HG03354 (cell line): ENCODE data around the gene TCF7.

Experiments used
- ATAC-seq: cut with Tn5 transposase; IDR thresholded peaks from one replicate; pipeline ENCODE4 v1.9.1; 2021; ENCODE audit warnings: mild to moderate bottlenecking; ENCODE audit not compliant: unreplicated experiment, poor library complexity, severe bottlenecking

The TCF7 gene

DNA sequence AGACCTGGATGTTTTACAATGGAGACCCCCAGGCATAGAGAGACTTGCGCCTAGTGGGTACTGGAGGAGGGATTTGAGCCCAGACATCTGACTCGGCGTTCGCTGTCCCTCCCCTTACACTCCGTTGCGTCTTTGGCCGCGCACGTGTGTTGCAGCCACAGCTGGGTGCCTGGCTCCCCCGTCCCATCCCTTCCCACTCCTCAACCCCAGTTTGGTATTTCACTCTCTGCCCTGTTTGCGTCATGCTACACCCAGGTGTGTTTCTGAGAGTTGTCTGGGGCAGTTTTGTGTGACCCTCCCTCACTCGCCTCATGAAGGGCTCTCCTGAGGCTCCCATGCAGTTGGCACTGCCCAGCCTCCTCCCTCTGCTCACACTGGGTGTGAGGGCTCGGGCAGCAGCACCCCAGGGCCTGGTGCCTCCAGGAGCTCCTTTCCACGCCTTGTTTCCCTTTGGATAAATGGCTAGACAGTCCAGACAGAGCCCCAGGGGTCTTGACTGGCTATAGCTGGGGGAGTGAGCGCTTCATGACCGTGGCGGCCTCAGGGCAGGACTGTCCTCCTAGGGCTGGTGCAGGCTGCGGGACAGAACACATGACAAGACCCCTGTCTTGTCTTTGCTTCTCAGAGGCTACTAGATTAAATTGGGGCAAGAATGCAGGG, 13.6 kb downstream of the TCF7 start:
- ATAC-seq = no peak

GRCh38 chr5:134128648-134128995, 14.1 kb downstream of the TCF7 start:
- no peak for ATAC-seq

DNA sequence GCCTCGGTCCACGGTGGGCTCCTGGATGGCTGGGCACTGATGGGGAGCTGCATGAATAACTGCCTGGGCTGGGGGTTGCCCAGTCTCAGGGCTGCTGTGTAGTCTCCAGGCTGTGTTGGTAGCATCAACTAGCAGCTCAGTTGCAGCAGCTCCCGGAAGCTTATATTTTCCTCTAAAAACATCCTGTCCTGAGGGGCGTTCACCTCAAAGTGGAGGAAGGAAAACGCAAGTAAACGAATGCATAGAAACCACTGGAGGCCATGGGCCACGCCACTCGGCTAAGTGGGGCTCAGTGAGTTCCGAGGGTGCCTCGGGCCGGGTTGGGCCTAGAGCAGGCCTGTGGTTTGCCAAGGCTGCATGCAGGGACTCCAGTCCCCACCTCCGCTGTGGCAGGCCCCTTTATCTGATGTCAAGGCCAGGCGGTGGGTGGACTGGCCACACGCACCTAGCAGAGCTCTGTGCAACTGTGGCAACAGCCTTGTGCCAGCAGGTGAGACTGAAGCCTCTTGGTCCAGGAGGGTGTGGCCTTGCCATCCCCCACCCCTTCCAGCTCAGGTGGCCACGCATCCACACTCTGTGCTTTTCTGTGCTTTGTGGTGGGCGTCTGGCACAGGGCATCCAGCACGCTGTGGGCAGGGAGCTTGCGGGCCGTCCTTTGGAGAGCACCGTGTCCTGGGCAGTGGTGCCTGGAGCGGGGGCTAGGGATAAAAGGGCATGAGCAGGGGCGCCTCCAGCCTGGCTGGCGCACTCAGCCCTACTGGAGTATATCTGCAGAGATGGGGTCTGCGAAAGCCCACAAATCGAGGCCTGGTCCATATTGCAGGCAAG, 15.1 kb downstream of the TCF7 start:
- no peak for ATAC-seq

DNA sequence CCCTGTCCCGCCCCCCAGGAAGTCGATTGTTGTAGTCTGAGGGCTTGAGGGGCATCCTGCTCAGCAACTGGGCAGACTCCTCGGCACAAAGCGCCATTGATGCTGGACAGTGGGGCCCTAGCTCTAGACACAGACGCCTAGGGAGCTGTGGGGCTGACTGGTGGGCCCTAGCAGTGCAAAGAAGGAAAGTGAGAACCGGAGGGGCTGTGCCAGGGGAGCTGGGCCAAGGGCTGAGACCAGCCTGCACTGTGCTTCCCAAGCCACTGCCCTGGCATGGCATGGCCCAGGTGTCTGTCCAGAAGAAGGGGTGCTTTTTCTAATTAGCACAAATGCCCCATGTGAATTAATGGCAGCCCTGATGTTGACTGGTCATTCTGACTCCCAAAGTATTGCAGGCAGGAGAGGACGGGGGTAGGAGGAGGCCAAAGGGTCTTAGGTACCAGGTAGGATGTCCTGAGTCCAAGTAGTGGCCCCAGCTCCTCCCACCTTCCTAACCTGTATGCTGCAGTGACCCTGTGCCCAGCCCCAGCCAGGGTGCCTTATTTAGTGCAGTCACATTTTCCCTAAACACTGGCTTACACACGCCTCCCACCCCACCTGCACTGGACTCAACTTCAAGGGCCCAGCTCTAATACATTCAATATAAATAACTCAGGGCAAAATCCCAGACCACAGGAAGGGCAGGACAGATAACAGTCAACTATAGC, 15.9 kb downstream of the TCF7 start:
- no peak for ATAC-seq

DNA sequence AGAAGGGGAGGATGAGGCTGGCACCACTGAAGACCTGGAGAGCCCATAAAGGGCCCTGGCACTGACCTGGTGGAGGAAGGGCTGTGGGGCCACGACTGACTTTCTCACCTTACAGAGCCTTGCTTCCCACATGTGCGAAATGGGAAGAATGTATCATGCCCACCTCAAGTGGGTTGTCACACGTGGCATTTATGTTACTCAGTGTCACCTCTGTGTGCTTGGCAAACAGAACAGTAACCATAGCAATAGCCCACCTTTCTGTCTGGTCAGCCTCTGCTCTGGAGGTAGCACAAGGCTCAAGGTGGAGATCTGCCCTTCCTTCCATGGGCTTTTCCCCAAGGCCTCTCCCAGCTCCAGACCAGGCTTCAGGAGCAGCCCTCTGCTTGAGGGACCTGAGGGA, 16.7 kb downstream of the TCF7 start:
- no peak for ATAC-seq

GRCh38 chr5:134131578-134132350, 17.3 kb downstream of the TCF7 start:
- ATAC-seq = no peak

GRCh38 chr5:134132372-134133187, 18.1 kb downstream of the TCF7 start:
- peak; percentile 67 for ATAC-seq

DNA sequence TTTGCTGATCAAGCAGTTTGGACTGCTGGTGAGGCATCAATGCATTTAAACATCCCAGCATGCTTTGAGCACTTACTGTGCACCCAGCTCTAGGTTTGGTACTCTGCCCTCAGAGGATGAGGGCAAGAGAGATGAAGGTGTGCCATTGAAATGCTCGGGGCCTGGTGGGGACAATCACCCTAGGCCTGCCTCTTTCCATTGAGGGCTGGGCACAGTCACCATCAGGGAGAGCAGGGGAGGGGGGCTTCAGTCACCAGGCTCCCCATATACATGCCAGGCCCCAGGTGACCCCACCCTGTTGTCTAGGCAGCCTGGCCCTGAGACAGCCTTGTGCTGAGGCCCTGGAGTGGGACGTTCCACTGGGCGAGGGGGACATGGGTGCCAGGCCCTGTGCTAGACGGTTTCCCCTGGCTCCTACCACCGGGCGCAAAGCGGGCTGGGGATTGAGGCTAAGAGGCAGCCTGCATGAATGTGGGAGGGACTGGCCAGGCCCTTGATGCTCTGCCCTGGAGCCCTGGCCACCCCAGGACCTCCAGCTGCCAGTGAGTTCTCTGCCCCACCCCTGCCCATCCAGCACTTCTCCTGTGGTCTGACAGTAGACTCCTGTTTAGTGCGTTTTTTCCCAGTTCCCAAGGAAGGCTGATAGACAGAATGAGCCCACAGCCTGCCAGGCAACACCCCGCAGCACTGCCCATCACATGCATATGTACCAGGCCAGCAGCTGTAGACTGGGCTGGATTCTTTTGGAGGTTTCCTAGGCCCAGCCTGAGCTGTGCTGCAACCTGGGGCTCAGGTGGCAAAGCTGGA, 18.9 kb downstream of the TCF7 start:
- ATAC-seq = no peak

GRCh38 chr5:134133995-134134541, 19.6 kb downstream of the TCF7 start:
- no peak for ATAC-seq

GRCh38 chr5:134135091-134135655, 20.7 kb downstream of the TCF7 start:
- no peak for ATAC-seq

- no peak for ATAC-seq
Measured at GRCh38 chr5:134136221-134136631, 21.7 kb downstream of the TCF7 start.

- no peak for ATAC-seq
Measured at GRCh38 chr5:134136771-134137170, 22.3 kb downstream of the TCF7 start.

- ATAC-seq = peak; percentile 80
Measured at GRCh38 chr5:134138416-134139376, 24.2 kb downstream of the TCF7 start.

GRCh38 chr5:134139377-134139851, 24.9 kb downstream of the TCF7 start:
- no peak for ATAC-seq

DNA sequence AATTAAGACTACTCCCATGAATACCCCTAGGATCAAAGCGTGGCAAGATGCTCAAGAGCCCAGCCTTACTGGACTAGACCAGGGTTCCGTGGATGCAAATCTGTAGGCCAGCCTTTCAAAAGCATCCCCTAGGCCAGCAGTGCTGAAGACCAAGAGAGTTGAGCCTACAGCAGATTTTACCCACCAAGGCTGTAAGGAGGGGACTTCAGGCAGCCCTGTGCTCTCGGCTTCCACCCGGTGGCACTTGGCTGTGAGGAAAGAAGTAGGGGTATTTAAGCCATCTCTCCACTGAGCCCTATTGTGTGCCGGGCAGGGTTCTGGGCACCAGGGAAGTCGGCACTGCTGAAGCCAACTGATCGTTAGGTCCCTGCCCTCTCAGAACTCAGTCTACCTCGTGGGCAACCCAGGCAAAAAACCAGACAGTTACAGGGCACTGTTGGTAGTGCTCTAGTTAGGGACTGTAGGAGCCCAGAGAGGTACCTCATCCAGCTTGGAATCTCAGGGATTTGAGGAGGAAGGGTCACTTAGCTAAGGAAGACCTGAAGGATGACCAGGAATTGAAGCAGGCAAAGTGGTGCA, 25.5 kb downstream of the TCF7 start:
- ATAC-seq = no peak

DNA sequence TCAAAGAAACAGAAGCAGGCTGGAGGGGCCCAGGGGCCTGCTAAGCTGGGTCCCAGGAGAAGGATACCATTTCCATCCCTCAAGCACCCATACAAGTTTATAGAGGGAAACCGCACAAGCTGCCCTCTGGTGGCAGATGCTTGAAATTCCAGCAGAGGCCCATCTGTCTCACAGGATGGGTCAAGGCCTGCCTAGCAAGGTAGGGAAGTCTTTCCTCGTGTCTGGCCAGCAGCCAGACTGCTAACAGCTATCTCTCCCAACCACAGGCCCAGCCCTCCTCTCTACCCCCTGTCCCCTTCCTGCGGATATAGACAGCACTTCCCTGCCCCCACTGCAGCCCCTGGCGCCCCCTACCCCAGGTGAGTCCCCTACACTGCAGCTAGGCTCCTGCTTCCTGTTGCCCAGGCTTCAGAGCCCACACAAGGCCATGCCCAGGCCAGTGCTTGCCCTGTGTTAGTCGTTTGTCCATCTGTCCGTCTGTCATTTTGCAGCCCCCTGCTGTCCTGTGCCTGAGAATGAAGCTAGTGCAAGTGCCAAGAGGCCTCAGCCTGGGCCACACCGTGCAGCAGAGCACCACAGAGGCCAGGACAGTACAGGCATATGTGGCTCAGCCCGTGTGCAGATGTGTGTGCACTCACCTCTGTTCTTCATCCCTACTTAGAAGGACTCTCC, 26.2 kb downstream of the TCF7 start:
- ATAC-seq = peak; percentile 53
